OCI-LY7 (cell line): ENCODE data around the gene ABCB8. TPM values are rescaled to one million over a fixed set of nuclear protein-coding genes. Genes with fewer than 3 reads are reported as not detected.

ENCODE experiments used
- BruUV-seq: library from RNA; stranded (reverse); fragments of 400-500 nt; replicated peaks from 2 replicates; lab custom pipeline; 2021; lab: Mats Ljungman, UMichigan
- CTCF ChIA-PET: fragments of 300-600 bp; sonication (Branson Sonifier 250); formaldehyde crosslinking; loops from one replicate; lab custom pipeline; 2022; ENCODE audit warnings: antibody characterized with exemption; ENCODE audit not compliant: unreplicated experiment; lab: Charles Lee
- POLR2A ChIA-PET: fragments of 300-600 bp; sonication (Branson Sonifier 250); formaldehyde crosslinking; loops from one replicate; lab custom pipeline; 2022; ENCODE audit warnings: antibody characterized with exemption; lab: Charles Lee
- DNase-seq: peaks from one replicate; pipeline ENCODE4 v3.0.0-alpha.2; 2015; ENCODE audit warnings: low spot score
- H2AFZ ChIP-seq: fragments of 200-600 bp; sonication (generic), shearing (Covaris generic); 2 replicates; pipeline ENCODE4 v1.6.1; 2014; ENCODE audit warnings: mild to moderate bottlenecking, antibody characterized with exemption, low read length, moderate library complexity
- H3K27ac ChIP-seq: fragments of 200-600 bp; sonication (generic); 2 replicates; pipeline ENCODE4 v1.5.1; 2014; ENCODE audit warnings: mixed run types, low read depth, mild to moderate bottlenecking, moderate library complexity, low read length, inconsistent platforms; ENCODE audit not compliant: poor library complexity, severe bottlenecking
- H3K36me3 ChIP-seq: fragments of 200-600 bp; sonication (generic); 2 replicates; pipeline ENCODE4 v1.6.1; 2014; ENCODE audit warnings: mild to moderate bottlenecking, antibody characterized with exemption, low read length, moderate library complexity, mixed read lengths; ENCODE audit not compliant: insufficient read depth
- H3K4me1 ChIP-seq: fragments of 200-600 bp; sonication (generic); 2 replicates; pipeline ENCODE4 v1.5.1; 2014; ENCODE audit warnings: mild to moderate bottlenecking, low read length; ENCODE audit not compliant: insufficient read depth, poor library complexity, severe bottlenecking
- H3K4me2 ChIP-seq: fragments of 200-600 bp; sonication (generic); 2 replicates; pipeline ENCODE4 v1.6.1; 2014; ENCODE audit warnings: mild to moderate bottlenecking, low read length
- H3K4me3 ChIP-seq: fragments of 200-600 bp; sonication (generic); 2 replicates; pipeline ENCODE4 v1.5.1; 2014; ENCODE audit warnings: mild to moderate bottlenecking, low read depth, low read length; ENCODE audit not compliant: poor library complexity, severe bottlenecking
- H3K79me2 ChIP-seq: fragments of 200-600 bp; sonication (generic); 2 replicates; pipeline ENCODE4 v1.6.1; 2016; ENCODE audit warnings: low read depth, mild to moderate bottlenecking, low read length, moderate library complexity, mixed read lengths; ENCODE audit not compliant: insufficient read depth
- H3K9me2 ChIP-seq: fragments of 200-600 bp; sonication (generic); 2 replicates; pipeline ENCODE4 v1.6.1; 2016; ENCODE audit warnings: mild to moderate bottlenecking, low read length, mixed read lengths; ENCODE audit not compliant: insufficient read depth
- H3K9me3 ChIP-seq: fragments of 200-600 bp; sonication (generic); 2 replicates; pipeline ENCODE4 v1.6.1; 2014; ENCODE audit warnings: mild to moderate bottlenecking, mixed run types, low read length, mixed read lengths
- H4K20me1 ChIP-seq: fragments of 200-600 bp; sonication (generic); 2 replicates; pipeline ENCODE4 v1.6.1; 2014; ENCODE audit warnings: mild to moderate bottlenecking, antibody characterized with exemption, low read length, moderate library complexity, mixed read lengths; ENCODE audit not compliant: insufficient read depth
- EZH2phosphoT487 ChIP-seq: fragments of 200-600 bp; sonication (generic); IDR thresholded peaks from 2 replicates; pipeline ENCODE4 v1.6.1; 2018; ENCODE audit warnings: low read depth, borderline replicate concordance, mild to moderate bottlenecking, mixed run types, antibody characterized with exemption, low read length, moderate library complexity, mixed read lengths
- intact Hi-C: fragments of 100-400 bp; cut with micrococcal nuclease; formaldehyde crosslinking; loops from one replicate; pipeline ENCODE4 v1.10.0; 2022; ENCODE audit not compliant: unreplicated experiment
- total RNA-seq, 2 experiments: library from RNA; depleted of rRNA in 1 of 2; stranded (reverse); fragments of >200 nt in 1 of 2; shearing (Covaris generic) in 1 of 2; gene quantifications; 2 replicates each; pipeline ENCODE4 v1.2.3, GENCODE V29; 2014 to 2022
- TF ChIP-seq, protein P1 (sequence below): fragments of 200-600 bp; sonication (generic); conservative IDR thresholded peaks from 2 replicates; pipeline ENCODE4 v1.5.1; 2014; ENCODE audit warnings: mild to moderate bottlenecking, antibody characterized with exemption, low read length, moderate library complexity, mixed read lengths

ABCB8 gene
- total RNA-seq, 2 experiments from 2014 or later: 32.0 to 64.7 TPM

DNA sequence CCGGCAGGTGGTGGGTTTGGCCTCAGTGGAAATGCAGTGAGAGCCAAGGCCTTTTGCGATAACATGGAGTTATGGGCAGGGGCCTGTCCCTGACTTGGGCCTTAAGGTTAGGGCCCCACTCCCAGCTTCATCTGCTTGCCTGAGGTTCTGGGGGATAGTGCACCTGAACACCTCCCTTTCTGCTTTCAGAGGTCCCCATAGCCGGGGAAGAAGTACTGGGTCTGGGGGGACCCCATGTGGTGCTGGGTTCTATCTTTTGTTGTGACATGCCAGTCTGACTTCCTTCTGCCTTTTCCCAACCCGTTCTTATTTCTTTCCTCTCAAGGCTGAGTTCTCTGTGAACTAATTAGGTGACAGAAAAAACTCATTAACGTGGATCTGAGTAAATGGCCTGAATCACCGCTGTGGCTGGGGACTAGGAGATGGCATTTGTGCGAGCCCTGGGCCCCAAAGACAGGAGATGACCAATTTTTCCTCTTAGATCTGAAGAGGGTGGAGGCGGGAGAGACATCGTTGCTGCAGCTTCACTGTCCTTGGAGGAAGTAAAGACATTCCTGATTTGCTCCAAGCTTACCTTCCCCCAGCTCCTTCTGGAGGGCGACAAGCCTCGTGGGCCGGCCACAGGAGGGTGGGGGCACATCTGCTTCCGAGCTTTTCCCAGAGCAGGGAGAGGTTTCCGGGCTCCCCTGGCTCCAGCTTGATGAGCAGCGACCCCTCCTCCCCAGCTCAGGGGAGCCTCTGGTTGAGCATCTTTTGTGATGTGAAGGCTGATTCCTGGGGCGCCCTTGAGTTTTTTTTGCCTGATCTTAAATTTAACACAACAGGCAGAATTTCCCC lies 60.0 kb downstream of the ABCB8 start:
- BruUV-seq: no TSS peak
- ChIA-PET CTCF (no interaction called here), POLR2A (interaction anchor here (0.6 kb wide), 1 partner anchor 1628 kb away, joined by 4 read pairs; no protein-coding TSS in a partner anchor)

DNA sequence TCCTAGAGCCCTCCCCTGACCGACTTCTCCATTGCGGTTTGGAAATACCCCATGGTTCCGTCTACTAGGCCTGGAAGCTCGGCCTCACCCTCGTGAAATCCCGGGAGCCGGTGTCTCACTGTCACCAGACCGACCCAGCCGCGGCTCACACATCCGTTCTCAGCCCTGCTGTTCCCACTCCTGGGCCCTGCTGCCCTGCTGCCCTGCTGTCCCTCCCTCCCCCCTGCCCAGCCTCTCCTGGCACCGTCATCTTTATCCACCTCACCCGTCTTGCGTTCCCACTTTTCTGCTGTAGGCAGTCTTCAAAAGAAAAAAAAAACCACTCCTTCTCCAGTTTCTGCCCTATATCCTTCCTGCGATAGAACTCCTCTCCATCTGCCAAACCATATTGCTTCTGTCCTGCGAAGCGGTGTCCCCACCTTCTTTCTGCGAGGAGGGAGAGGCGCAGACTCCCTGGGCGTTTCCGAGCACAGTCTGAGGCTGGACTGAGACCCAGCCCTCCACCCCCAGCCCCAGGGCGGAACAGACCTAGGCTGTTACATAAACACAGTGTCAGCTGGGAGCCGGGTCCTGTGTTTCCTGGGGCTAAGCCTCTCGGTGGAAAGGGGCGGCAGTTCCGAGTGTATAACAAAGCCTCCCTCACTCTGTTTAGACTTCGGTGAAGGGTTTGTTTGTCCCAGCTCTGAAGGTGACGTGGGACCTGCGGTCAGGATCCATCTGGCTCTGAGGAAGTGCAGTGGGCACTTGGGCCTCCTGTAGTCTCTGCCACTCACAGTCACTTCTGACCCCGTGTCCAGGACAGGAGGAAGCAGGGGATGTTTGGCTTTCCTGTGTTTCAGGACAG lies 60.8 kb downstream of the ABCB8 start:
- Histone ChIP-seq H3K4me3 (no peak overlapping the region), H3K36me3 (no peaks in the 10 kb centered on the region), H3K9me2 (no peaks in the 10 kb centered on the region), H2AFZ (no peak overlapping the region), H3K4me1 (peaks cover 15% of the 10 kb centered on the region), H3K27ac (no peak overlapping the region), H3K79me2 (no peaks in the 10 kb centered on the region), H4K20me1 (no peaks in the 10 kb centered on the region; the same call in 1 of the 2 replicates), H3K4me2 (no peak overlapping the region), H3K9me3 (no peaks in the 10 kb centered on the region)
- TF ChIP-seq EZH2phosphoT487: no peak
- TF ChIP-seq, protein P1, sequence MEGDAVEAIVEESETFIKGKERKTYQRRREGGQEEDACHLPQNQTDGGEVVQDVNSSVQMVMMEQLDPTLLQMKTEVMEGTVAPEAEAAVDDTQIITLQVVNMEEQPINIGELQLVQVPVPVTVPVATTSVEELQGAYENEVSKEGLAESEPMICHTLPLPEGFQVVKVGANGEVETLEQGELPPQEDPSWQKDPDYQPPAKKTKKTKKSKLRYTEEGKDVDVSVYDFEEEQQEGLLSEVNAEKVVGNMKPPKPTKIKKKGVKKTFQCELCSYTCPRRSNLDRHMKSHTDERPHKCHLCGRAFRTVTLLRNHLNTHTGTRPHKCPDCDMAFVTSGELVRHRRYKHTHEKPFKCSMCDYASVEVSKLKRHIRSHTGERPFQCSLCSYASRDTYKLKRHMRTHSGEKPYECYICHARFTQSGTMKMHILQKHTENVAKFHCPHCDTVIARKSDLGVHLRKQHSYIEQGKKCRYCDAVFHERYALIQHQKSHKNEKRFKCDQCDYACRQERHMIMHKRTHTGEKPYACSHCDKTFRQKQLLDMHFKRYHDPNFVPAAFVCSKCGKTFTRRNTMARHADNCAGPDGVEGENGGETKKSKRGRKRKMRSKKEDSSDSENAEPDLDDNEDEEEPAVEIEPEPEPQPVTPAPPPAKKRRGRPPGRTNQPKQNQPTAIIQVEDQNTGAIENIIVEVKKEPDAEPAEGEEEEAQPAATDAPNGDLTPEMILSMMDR: no peak
- no peak for DNase-seq
- no TSS peak for BruUV-seq
- CTCF ChIA-PET: no interaction called here
- POLR2A ChIA-PET: interaction anchor here (0.6 kb wide), 1 partner anchor 1627 kb away, joined by 4 read pairs; no protein-coding TSS in a partner anchor
- intact Hi-C loops: loop anchor here (10.0 kb wide), 2 partner anchors 114 to 194 kb away; partner anchors contain the start of gene KCNH2

More for the DNA sequence above, 60.0 kb downstream of the ABCB8 start:
- no peaks in the 10 kb centered on the region for H3K36me3 ChIP-seq
- intact Hi-C loops: loop anchor here (10.0 kb wide), 2 partner anchors 113 to 193 kb away; partner anchors contain the start of gene KCNH2
- H2AFZ ChIP-seq: no peak overlapping the region
- H3K9me2 ChIP-seq: no peaks in the 10 kb centered on the region
- no peaks in the 10 kb centered on the region; the same call in 1 of the 2 replicates for H4K20me1 ChIP-seq
- no peak for TF ChIP-seq EZH2phosphoT487
- TF ChIP-seq, protein P1: no peak
- H3K4me1 ChIP-seq: peaks cover 22% of the 10 kb centered on the region
- no peak for DNase-seq
- no peaks in the 10 kb centered on the region for H3K79me2 ChIP-seq
- H3K27ac ChIP-seq: no peak overlapping the region
- no peak overlapping the region for H3K4me3 ChIP-seq
- no peak overlapping the region for H3K4me2 ChIP-seq
- no peaks in the 10 kb centered on the region for H3K9me3 ChIP-seq
